ENCODE measurements around the gene AP2A1.

The AP2A1 gene

DNA sequence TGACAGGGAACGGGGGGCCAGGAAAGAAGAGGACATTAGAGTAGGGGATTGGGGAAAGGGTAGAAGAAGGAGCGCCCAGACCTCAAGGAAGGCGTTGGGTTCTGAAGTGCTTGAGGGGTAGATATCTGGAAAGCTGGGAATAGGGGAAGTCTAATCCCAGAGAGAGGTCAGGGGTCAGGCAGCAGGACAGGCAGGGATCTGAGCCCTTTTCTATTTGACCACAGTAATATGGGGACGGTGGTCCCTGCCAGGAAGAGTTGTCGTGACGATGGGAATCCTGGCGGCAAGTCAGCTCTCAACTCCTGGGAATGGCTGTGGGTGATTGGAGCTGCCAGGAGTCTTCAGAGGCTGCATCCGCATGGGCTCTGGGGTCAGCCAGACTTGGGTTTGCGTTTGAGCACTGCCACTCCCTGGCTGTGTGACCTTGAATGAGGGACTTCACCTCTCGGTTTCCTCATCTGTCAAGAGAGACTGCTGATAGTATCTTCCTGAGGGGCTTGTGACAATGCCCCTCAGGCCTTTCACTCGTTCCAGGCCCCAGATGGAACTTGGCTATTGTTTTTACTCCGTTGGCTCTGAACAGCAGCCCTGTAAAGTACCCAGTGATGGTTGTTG lies 1.3 kb downstream of the AP2A1 start:
- Histone ChIP-seq H3K4me1 (ENCODE audit: control insufficient read depth, insufficient read depth, low read length) (peaks cover 3% of the 10 kb centered on the region), H3K27me3 (ENCODE audit: control insufficient read depth, insufficient read depth, low read length) (no peaks in the 10 kb centered on the region), H3K36me3 (ENCODE audit: control insufficient read depth, insufficient read depth, low read length) (no peaks in the 10 kb centered on the region), H3K9me3 (ENCODE audit: control insufficient read depth, insufficient read depth, low read length) (no peaks in the 10 kb centered on the region), H3K4me3 (ENCODE audit: low read depth, low read length) (peak overlapping the region; percentile 85), H3K9ac (ENCODE audit: low read depth, low read length) (no peak overlapping the region)

DNA sequence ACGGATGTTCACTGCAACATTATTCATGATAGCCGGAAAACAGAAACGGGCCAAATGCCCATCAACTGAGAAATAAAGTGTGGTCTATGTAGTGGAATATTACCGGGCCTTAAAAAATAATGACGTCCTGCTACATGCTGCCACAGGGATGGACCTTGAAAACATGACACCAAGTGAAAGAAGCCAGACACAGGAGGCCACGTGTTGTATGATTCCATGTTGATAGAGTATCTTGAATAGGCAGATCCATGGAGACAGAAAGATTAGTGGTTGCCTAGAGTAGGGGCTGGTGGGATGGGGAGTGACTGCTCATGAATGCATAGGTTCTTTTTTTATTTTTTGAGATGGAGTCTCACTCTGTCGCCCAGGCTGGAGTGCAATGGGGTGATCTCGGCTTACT lies 3.7 kb downstream of the AP2A1 start:
- Histone ChIP-seq H3K27me3 (ENCODE audit: control insufficient read depth, insufficient read depth, low read length) (no peaks in the 10 kb centered on the region), H3K9ac (ENCODE audit: low read depth, low read length) (no peak overlapping the region), H3K4me3 (ENCODE audit: low read depth, low read length) (no peak overlapping the region), H3K36me3 (ENCODE audit: control insufficient read depth, insufficient read depth, low read length) (no peaks in the 10 kb centered on the region), H3K9me3 (ENCODE audit: control insufficient read depth, insufficient read depth, low read length) (no peaks in the 10 kb centered on the region), H3K4me1 (ENCODE audit: control insufficient read depth, insufficient read depth, low read length) (peaks cover 3% of the 10 kb centered on the region)

DNA sequence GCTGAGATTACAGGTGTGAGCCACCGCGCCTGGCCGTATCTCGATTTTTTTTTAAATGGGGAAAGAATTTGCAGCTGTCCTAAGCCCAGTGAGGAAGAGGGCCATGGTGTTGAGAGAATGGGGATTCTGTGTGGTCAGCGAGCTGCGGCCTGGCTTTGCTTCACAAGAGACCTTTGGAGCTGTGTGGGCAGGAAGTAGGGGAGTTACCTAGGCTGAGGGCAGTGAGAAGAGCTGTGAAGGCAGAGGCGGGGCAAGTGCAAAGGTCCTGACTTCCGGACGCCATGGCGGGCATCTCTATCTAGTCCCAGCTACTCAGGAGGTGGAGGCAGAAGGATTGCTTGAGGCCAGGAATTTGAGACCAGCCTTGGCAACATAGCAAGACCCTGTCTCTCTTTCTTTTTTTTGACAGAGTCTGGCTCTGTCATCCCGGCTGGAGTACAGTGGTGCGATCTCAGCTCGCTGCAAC lies 4.9 kb downstream of the AP2A1 start:
- no peaks in the 10 kb centered on the region for H3K36me3 ChIP-seq (ENCODE audit: control insufficient read depth, insufficient read depth, low read length)
- H3K9ac ChIP-seq (ENCODE audit: low read depth, low read length): no peak overlapping the region
- no peak overlapping the region for H3K4me3 ChIP-seq (ENCODE audit: low read depth, low read length)
- H3K27me3 ChIP-seq (ENCODE audit: control insufficient read depth, insufficient read depth, low read length): no peaks in the 10 kb centered on the region
- H3K9me3 ChIP-seq (ENCODE audit: control insufficient read depth, insufficient read depth, low read length): no peaks in the 10 kb centered on the region
- H3K4me1 ChIP-seq (ENCODE audit: control insufficient read depth, insufficient read depth, low read length): peaks cover 3% of the 10 kb centered on the region

DNA sequence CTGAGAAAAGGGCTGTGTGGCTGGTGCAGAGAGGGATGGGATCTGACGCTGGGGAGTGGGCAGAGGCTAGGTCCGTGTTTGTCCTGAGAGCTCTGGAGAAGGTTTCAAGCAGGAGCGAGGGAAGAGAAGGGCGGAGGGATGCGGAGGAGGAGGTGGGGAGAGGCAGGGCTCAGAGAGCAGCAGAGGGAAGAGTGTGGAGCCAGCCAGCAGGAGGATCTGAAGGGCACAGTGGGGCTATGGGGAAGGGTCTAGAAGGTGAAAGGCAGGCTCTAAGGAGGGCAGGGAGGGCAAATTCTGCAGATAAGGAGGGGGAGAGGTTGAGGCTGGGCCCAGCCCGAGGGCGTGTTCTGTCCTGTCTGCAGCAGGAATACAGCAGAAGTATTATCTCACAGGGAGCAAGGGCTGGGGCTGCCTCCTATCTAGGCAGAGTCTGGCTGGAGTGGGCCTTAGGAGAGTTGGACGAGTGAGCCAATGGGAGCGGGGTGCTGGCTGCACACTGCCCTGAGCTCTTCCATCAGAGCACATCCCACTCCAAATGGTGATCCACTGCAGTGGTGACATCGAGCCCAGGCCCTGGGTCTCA lies 6.1 kb downstream of the AP2A1 start:
- Histone ChIP-seq H3K4me1 (ENCODE audit: control insufficient read depth, insufficient read depth, low read length) (no peaks in the 10 kb centered on the region), H3K9ac (ENCODE audit: low read depth, low read length) (peak overlapping the region; percentile 12), H3K36me3 (ENCODE audit: control insufficient read depth, insufficient read depth, low read length) (no peaks in the 10 kb centered on the region), H3K9me3 (ENCODE audit: control insufficient read depth, insufficient read depth, low read length) (no peaks in the 10 kb centered on the region), H3K4me3 (ENCODE audit: low read depth, low read length) (no peak overlapping the region), H3K27me3 (ENCODE audit: control insufficient read depth, insufficient read depth, low read length) (no peaks in the 10 kb centered on the region)

DNA sequence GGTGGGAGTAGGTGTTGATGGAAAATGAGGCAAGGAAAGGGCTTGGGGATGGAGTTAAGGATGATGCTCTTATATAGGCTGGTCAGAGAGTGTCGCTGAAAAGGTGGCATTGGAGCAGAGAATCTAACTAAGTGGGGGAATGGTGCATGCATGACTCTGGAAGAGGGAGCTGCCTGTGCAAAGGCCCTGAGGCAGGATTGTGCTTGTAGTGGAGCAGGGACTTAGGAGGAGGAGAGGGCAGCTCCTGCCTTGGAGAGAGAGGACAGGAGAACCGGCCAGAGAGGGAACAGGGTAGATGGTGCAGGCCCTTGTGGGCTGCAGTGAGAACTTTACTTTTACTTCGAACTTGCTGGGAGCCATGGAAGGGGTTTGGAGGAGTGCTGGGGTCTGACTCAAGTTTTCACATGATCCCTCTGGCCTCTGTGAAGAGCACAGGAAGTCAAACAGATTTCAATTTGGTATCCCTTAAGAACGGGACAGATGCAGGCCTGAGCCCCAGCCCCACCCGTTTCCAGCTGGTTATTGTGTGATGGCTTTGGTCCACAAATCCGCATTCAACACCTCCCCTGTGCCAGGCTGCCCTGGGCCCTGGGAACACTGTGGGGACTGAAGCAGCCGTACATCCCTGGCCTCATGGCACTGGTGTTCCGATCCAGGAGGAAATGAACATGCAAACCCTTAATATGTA lies 7.0 kb downstream of the AP2A1 start:
- H3K36me3 ChIP-seq (ENCODE audit: control insufficient read depth, insufficient read depth, low read length): no peaks in the 10 kb centered on the region
- H3K9me3 ChIP-seq (ENCODE audit: control insufficient read depth, insufficient read depth, low read length): no peaks in the 10 kb centered on the region
- H3K4me3 ChIP-seq (ENCODE audit: low read depth, low read length): no peak overlapping the region
- no peak overlapping the region for H3K9ac ChIP-seq (ENCODE audit: low read depth, low read length)
- H3K4me1 ChIP-seq (ENCODE audit: control insufficient read depth, insufficient read depth, low read length): no peaks in the 10 kb centered on the region
- H3K27me3 ChIP-seq (ENCODE audit: control insufficient read depth, insufficient read depth, low read length): no peaks in the 10 kb centered on the region

DNA sequence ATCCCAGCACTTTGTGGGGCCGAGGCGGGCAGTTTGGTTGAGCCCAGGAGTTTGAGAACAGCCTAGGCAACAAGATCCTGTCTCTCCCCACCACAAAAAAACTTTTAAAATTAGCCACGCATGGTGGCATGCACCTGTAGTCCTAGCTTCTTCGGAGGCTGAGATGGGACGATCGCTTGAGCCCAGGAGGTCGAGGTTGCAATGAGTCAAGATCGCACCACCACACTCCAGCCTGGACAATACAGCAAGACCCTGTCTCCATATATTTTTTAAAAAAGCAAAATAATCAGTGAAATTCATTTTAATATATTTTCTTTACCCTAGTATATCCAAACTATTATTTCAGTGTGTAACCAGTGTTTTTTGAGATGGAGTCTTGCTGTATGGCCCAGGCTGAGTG lies 8.2 kb downstream of the AP2A1 start:
- no peaks in the 10 kb centered on the region for H3K9me3 ChIP-seq (ENCODE audit: control insufficient read depth, insufficient read depth, low read length)
- H3K9ac ChIP-seq (ENCODE audit: low read depth, low read length): no peak overlapping the region
- H3K4me1 ChIP-seq (ENCODE audit: control insufficient read depth, insufficient read depth, low read length): no peaks in the 10 kb centered on the region
- no peaks in the 10 kb centered on the region for H3K27me3 ChIP-seq (ENCODE audit: control insufficient read depth, insufficient read depth, low read length)
- H3K4me3 ChIP-seq (ENCODE audit: low read depth, low read length): no peak overlapping the region
- no peaks in the 10 kb centered on the region for H3K36me3 ChIP-seq (ENCODE audit: control insufficient read depth, insufficient read depth, low read length)

DNA sequence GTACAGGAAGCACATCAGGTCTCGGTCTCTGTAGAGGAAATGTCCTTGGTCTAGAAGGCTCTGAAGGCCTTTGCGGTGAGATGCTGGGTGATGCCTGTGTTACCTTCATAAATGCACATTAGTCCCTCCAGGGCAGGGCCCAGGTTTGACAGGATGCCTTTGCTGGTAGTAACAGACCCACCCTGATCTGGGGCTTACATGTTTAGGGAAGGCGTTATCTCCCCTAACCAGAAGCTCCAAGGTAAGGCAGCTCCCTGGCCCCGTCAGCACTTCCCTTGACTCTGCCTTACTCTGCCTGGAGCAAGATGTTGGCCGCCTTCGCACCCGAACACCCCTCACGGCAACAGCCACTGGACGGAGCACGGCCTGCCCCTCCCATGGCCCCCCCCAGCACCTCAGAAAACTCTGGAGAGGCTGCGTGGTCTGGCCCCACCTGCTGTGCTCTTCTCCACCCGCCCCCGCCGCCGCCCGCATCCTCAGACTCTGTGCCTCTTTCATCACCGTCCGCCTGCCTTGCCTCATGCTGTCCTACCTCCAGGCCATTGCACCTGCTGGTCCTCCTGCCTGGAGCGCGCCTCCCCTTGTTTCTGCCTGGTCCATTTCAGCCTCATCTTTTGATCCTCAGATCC lies 9.1 kb downstream of the AP2A1 start:
- Histone ChIP-seq H3K9me3 (ENCODE audit: control insufficient read depth, insufficient read depth, low read length) (no peaks in the 10 kb centered on the region), H3K27me3 (ENCODE audit: control insufficient read depth, insufficient read depth, low read length) (no peaks in the 10 kb centered on the region), H3K4me1 (ENCODE audit: control insufficient read depth, insufficient read depth, low read length) (no peaks in the 10 kb centered on the region), H3K4me3 (ENCODE audit: low read depth, low read length) (no peak overlapping the region), H3K36me3 (ENCODE audit: control insufficient read depth, insufficient read depth, low read length) (no peaks in the 10 kb centered on the region), H3K9ac (ENCODE audit: low read depth, low read length) (no peak overlapping the region)

DNA sequence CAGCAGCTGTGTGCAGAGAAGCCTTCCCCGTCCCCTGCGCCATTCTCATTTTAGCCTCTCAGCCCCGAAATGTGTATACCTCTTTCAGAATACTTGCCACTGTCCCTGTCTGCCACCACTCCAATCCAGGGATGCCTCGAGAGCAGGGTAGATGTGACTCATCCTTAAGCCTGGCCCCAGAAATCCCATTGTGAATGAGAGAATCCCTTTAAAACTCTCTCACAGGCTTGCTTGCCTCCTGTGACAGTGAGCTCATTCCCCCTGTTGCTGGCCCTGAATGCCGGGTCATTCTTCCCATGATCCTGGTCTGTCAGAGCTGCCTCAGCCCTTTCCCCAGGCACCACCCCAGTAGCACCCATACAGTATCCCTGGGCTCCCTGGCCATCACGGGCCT lies 9.6 kb downstream of the AP2A1 start:
- Histone ChIP-seq H3K27me3 (ENCODE audit: control insufficient read depth, insufficient read depth, low read length) (no peaks in the 10 kb centered on the region), H3K4me1 (ENCODE audit: control insufficient read depth, insufficient read depth, low read length) (no peaks in the 10 kb centered on the region), H3K36me3 (ENCODE audit: control insufficient read depth, insufficient read depth, low read length) (no peaks in the 10 kb centered on the region), H3K9ac (ENCODE audit: low read depth, low read length) (no peak overlapping the region), H3K4me3 (ENCODE audit: low read depth, low read length) (no peak overlapping the region), H3K9me3 (ENCODE audit: control insufficient read depth, insufficient read depth, low read length) (no peaks in the 10 kb centered on the region)

DNA sequence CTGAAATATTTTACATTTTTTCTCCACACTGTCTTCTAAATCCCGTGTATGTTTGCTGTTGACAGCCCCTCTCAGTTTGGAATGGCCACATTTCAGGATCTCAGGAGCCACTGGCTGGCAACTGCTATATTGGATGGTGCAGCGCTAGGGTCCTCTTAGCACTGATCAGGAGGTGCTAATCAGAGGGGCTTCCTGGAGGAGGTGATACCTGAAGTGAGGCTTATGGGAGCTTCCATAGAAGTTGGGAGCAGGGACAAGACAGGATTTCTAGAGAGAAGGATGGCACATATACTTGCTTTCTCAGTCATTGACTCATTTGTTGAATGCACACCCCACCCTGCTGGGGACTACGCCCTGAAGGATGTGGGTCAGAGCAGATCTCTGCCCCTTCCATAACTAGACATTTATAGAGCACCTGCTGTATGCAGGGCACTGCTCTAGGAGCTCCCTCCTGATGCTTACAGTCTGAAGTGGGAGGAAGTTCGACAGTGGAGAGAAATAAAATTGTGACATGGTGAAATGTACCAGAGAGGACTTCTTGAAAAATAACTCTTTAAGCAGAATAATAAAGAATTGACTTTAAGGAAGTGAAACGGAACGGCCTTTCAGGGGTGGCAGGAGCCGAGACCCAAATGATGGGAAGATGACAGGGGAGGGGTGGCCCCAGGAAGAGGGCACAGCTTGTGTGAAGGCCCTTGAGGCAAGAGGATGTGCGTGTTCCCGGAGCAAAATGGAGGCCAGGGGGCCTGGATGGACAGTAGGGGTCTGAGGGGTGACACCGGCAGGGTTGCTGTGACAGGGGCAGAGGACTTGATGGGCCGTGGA lies 13.1 kb downstream of the AP2A1 start:
- peaks cover 11% of the 10 kb centered on the region for H3K36me3 ChIP-seq (ENCODE audit: control insufficient read depth, insufficient read depth, low read length)
- H3K4me1 ChIP-seq (ENCODE audit: control insufficient read depth, insufficient read depth, low read length): no peaks in the 10 kb centered on the region
- H3K27me3 ChIP-seq (ENCODE audit: control insufficient read depth, insufficient read depth, low read length): no peaks in the 10 kb centered on the region
- H3K9me3 ChIP-seq (ENCODE audit: control insufficient read depth, insufficient read depth, low read length): no peaks in the 10 kb centered on the region
- H3K9ac ChIP-seq (ENCODE audit: low read depth, low read length): no peak overlapping the region
- H3K4me3 ChIP-seq (ENCODE audit: low read depth, low read length): no peak overlapping the region

DNA sequence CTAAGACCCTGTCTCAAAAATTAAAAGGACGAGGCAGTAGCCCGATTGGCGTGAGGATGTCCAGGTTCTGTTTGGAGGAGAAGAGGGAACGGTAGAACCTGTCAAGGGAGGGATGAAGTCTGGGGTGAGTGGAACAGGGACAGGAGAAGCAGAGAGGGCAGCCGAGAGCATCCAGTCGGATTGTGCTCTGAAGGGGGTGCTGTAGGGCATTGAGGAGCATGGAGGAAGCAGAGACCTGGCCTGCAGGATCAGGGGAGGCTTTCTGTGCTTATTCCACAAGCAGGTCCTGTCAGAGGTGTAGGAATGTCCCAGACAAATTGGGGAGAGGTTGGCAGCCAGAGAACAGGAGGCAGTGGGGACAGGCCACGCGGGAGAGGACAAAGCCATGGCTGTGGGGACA lies 14.1 kb downstream of the AP2A1 start:
- H3K9ac ChIP-seq (ENCODE audit: low read depth, low read length): peak overlapping the region; percentile 32
- no peaks in the 10 kb centered on the region for H3K27me3 ChIP-seq (ENCODE audit: control insufficient read depth, insufficient read depth, low read length)
- no peak overlapping the region for H3K4me3 ChIP-seq (ENCODE audit: low read depth, low read length)
- no peaks in the 10 kb centered on the region for H3K4me1 ChIP-seq (ENCODE audit: control insufficient read depth, insufficient read depth, low read length)
- no peaks in the 10 kb centered on the region for H3K9me3 ChIP-seq (ENCODE audit: control insufficient read depth, insufficient read depth, low read length)
- peaks cover 11% of the 10 kb centered on the region for H3K36me3 ChIP-seq (ENCODE audit: control insufficient read depth, insufficient read depth, low read length)

DNA sequence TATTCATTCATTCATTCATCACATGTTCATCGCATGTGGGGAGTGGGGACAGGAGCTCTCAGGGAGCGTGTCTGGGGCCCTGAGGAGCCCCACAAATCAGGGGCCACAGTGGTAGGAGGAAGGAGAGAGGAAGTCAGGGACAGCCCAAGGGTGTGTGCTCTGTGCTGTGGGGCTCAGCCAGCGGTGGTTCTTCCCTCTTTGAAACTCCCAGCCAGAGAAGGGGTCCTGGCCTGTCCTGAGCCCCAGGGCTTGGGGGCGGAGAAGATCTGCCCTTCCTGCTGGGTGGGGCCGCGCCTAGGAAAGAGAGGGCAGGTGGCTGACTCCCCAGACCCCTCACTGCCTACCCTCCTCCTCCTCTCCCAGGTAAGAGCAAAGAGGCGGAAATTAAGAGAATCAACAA lies 14.6 kb downstream of the AP2A1 start:
- Histone ChIP-seq H3K4me1 (ENCODE audit: control insufficient read depth, insufficient read depth, low read length) (no peaks in the 10 kb centered on the region), H3K4me3 (ENCODE audit: low read depth, low read length) (no peak overlapping the region), H3K27me3 (ENCODE audit: control insufficient read depth, insufficient read depth, low read length) (no peaks in the 10 kb centered on the region), H3K9me3 (ENCODE audit: control insufficient read depth, insufficient read depth, low read length) (no peaks in the 10 kb centered on the region), H3K9ac (ENCODE audit: low read depth, low read length) (peak overlapping the region; percentile 32), H3K36me3 (ENCODE audit: control insufficient read depth, insufficient read depth, low read length) (peaks cover 11% of the 10 kb centered on the region)

Data from iPS-15b (cell line).